Measurements from ENCODE around the gene ALG1L2.

GRCh38 chr3:130048726-130049125 lies 32.9 kb upstream of the ALG1L2 start:
- TF ChIP-seq, protein P1, sequence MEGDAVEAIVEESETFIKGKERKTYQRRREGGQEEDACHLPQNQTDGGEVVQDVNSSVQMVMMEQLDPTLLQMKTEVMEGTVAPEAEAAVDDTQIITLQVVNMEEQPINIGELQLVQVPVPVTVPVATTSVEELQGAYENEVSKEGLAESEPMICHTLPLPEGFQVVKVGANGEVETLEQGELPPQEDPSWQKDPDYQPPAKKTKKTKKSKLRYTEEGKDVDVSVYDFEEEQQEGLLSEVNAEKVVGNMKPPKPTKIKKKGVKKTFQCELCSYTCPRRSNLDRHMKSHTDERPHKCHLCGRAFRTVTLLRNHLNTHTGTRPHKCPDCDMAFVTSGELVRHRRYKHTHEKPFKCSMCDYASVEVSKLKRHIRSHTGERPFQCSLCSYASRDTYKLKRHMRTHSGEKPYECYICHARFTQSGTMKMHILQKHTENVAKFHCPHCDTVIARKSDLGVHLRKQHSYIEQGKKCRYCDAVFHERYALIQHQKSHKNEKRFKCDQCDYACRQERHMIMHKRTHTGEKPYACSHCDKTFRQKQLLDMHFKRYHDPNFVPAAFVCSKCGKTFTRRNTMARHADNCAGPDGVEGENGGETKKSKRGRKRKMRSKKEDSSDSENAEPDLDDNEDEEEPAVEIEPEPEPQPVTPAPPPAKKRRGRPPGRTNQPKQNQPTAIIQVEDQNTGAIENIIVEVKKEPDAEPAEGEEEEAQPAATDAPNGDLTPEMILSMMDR (IDR thresholded peaks at IDR 0.05) = no peak
- no peak for TF ChIP-seq ZFX (IDR thresholded peaks at IDR 0.05; ENCODE audit: borderline replicate concordance)

All from 22Rv1 (cell line).